Endothelial cell of umbilical vein (primary cell): Measurements from ENCODE around the gene IL31RA. TPM values are rescaled to one million over a fixed set of nuclear protein-coding genes. Genes with fewer than 3 reads are reported as not detected.
"Not testable (repeated sequence)": the region's sequence is repeated elsewhere in the genome, so short reads cannot be mapped to it uniquely, and the experiment has no call there.

ENCODE experiments used
- BruUV-seq: library from RNA; stranded (reverse); fragments of 400-500 nt; replicated peaks from 2 replicates; lab custom pipeline; 2021; lab: Mats Ljungman, UMichigan
- CTCF ChIA-PET: fragments of 300-600, 350-600 bp; sonication (Branson Sonifier 250); formaldehyde crosslinking; loops from one replicate; lab custom pipeline; 2021; ENCODE audit warnings: antibody characterized with exemption, inconsistent platforms; lab: Charles Lee
- POLR2A ChIA-PET: fragments of 300-600, 350-600 bp; sonication (Branson Sonifier 250); formaldehyde crosslinking; loops from one replicate; lab custom pipeline; 2021; ENCODE audit warnings: antibody characterized with exemption, inconsistent platforms; lab: Charles Lee
- DNase-seq: peaks from one replicate; pipeline ENCODE4 v3.0.0-alpha.2; 2011; ENCODE audit warnings: low read depth, low spot score
- FAIRE-seq: peaks from 2 replicates; lab custom pipeline; 2011; peaks lifted over from hg19 to GRCh38; lab: Jason Lieb, UNC
- H2AFZ ChIP-seq: 2 replicates; pipeline ENCODE4 v1.6.0; 2012; ENCODE audit warnings: low read depth, low read length, control low read depth, inconsistent platforms
- H3K27ac ChIP-seq: 2 replicates; pipeline ENCODE4 v1.5.1; 2011; ENCODE audit warnings: low read depth, mild to moderate bottlenecking, control low read depth, low read length, moderate library complexity; ENCODE audit not compliant: insufficient read depth
- H3K27me3 ChIP-seq, 2 experiments: 2 replicates each; pipeline versions ENCODE4 v1.6.0 to v1.6.1; 2011; ENCODE audit warnings: low read length in 2 of 2, mixed read lengths in 1 of 2; ENCODE audit not compliant: control insufficient read depth in 2 of 2, insufficient read depth in 2 of 2
- H3K36me3 ChIP-seq, 2 experiments: 2 replicates in 1 of 2; 3 replicates in 1 of 2; pipeline ENCODE4 v1.5.1; 2011; ENCODE audit warnings: low read length in 2 of 2, mild to moderate bottlenecking in 1 of 2, moderate library complexity in 1 of 2; ENCODE audit not compliant: control insufficient read depth in 2 of 2, insufficient read depth in 2 of 2; ENCODE audit errors: extremely low read depth in 1 of 2
- H3K4me1 ChIP-seq: 3 replicates; pipeline ENCODE4 v1.5.1; 2011; ENCODE audit warnings: mild to moderate bottlenecking, low read length; ENCODE audit not compliant: control insufficient read depth, insufficient read depth; ENCODE audit errors: extremely low read depth
- H3K4me2 ChIP-seq: 2 replicates; pipeline ENCODE4 v1.6.1; 2011; ENCODE audit warnings: low read length, control low read depth, mixed read lengths; ENCODE audit not compliant: insufficient read depth
- H3K4me3 ChIP-seq, 3 experiments: fragments of 200-600 bp in 1 of 3; sonication (generic), shearing (Covaris generic) in 1 of 3; replicated peaks in 1 of 3; 2 replicates each; pipeline ENCODE4 v1.5.1; 2011 to 2016; ENCODE audit warnings: control low read depth in 3 of 3, low read length in 3 of 3, mild to moderate bottlenecking in 2 of 3, inconsistent platforms in 1 of 3, low read depth in 1 of 3, moderate library complexity in 1 of 3; ENCODE audit not compliant: insufficient read depth in 1 of 3
- H3K79me2 ChIP-seq: 2 replicates; pipeline ENCODE4 v1.6.0; 2012; ENCODE audit warnings: low read length, inconsistent platforms; ENCODE audit not compliant: control insufficient read depth, insufficient read depth
- H3K9ac ChIP-seq: replicated peaks from 2 replicates; pipeline ENCODE3; 2011; ENCODE audit warnings: low read length, control low read depth; ENCODE audit not compliant: insufficient read depth; ENCODE audit errors: extremely low read depth
- H3K9me1 ChIP-seq: replicated peaks from 3 replicates; pipeline ENCODE4 v1.6.0; 2011; ENCODE audit warnings: mild to moderate bottlenecking, low read length; ENCODE audit not compliant: control insufficient read depth, insufficient read depth; ENCODE audit errors: extremely low read depth
- H3K9me3 ChIP-seq: replicated peaks from 2 replicates; pipeline ENCODE4 v1.5.1; 2012; ENCODE audit warnings: low read length, inconsistent platforms; ENCODE audit not compliant: control insufficient read depth, insufficient read depth
- H4K20me1 ChIP-seq: replicated peaks from 2 replicates; pipeline ENCODE3; 2011; ENCODE audit warnings: mild to moderate bottlenecking, low read length; ENCODE audit not compliant: control insufficient read depth, insufficient read depth; ENCODE audit errors: extremely low read depth
- CTCF ChIP-seq, 2 donors: IDR thresholded peaks; 1 replicate in 1 of 2; 2 replicates in 1 of 2; pipeline ENCODE4 v1.5.1; 2011; ENCODE audit warnings: low read length in 2 of 2, mild to moderate bottlenecking in 2 of 2, moderate library complexity in 2 of 2, control low read depth in 1 of 2, inconsistent platforms in 1 of 2, low read depth in 1 of 2; ENCODE audit not compliant: insufficient read depth in 1 of 2; ENCODE audit errors: extremely low read depth in 1 of 2
- EZH2 ChIP-seq: IDR thresholded peaks from 2 replicates; pipeline ENCODE4 v1.6.1; 2012; ENCODE audit warnings: borderline replicate concordance, low read depth, mild to moderate bottlenecking, moderate library complexity, low read length, inconsistent platforms; ENCODE audit not compliant: severe bottlenecking
- FOS ChIP-seq: IDR thresholded peaks from 2 replicates; pipeline ENCODE4 v1.6.1; 2011; ENCODE audit warnings: mild to moderate bottlenecking, low read length, moderate library complexity, borderline replicate concordance; ENCODE audit not compliant: insufficient read depth
- GATA2 ChIP-seq: IDR thresholded peaks from 2 replicates; pipeline ENCODE4 v1.7.0; 2011; ENCODE audit warnings: low read depth, mild to moderate bottlenecking, moderate library complexity, mixed read lengths, low read length; ENCODE audit not compliant: insufficient read length, insufficient read depth
- JUN ChIP-seq: IDR thresholded peaks from 2 replicates; pipeline ENCODE4 v1.6.1; 2011; ENCODE audit warnings: borderline replicate concordance, low read depth; ENCODE audit not compliant: insufficient read length, insufficient read depth
- MAX ChIP-seq: IDR thresholded peaks from 2 replicates; pipeline ENCODE4 v1.6.1; 2011; ENCODE audit not compliant: insufficient read depth, insufficient read length
- MYC ChIP-seq: IDR thresholded peaks from one replicate; pipeline ENCODE4 v1.6.1; 2011; ENCODE audit warnings: mild to moderate bottlenecking, low read depth, low read length
- POLR2A ChIP-seq: IDR thresholded peaks from 2 replicates; pipeline ENCODE4 v1.6.1; 2012; ENCODE audit warnings: low read depth, mild to moderate bottlenecking, control low read depth, low read length
- POLR2AphosphoS5 ChIP-seq: IDR thresholded peaks from 2 replicates; pipeline ENCODE4 v1.6.1; 2012; ENCODE audit warnings: low read depth, mild to moderate bottlenecking, control low read depth, low read length, moderate library complexity; ENCODE audit not compliant: insufficient read depth
- dilution Hi-C: fragments of 300-500 bp; cut with MboI; formaldehyde crosslinking; loops from one replicate; pipeline ENCODE4 v1.15.0; 2019; ENCODE audit warnings: low sequenced_read_pairs; ENCODE audit not compliant: extremely low pct_ligation_motif_present
- intact Hi-C: fragments of 100-400 bp; cut with micrococcal nuclease; formaldehyde crosslinking; loops from one replicate; pipeline ENCODE4 v1.10.0; 2022
- polyA plus RNA-seq, 4 experiments: library from polyadenylated mRNA; depleted of rRNA in 3 of 4; stranded (reverse) in 3 of 4; unstranded in 1 of 4; fragments of >200 nt; gene quantifications; 2 replicates each; pipeline versions ENCODE4 v1.2.1 to v1.2.3, GENCODE V29; 2011 to 2012; ENCODE audit warnings: missing spikeins in 1 of 4
- total RNA-seq: library from RNA; stranded (reverse); gene quantifications from 2 replicates; pipeline ENCODE4 v1.2.3, GENCODE V29; 2021

The IL31RA gene
- total and polyA plus RNA-seq, 2 donors (not counting 3 experiments of a cell fraction or from before 2014, with no cell fraction given), result 0.14 to 0.75 TPM

GRCh38 chr5:55936100-55936693 is 85.0 kb downstream of the IL31RA start:
- ChIA-PET POLR2A (interaction anchor here (0.6 to 0.8 kb wide), 3 partner anchors 10 to 223 kb away, joined by 3 to 9 read pairs (median 3); no protein-coding TSS in a partner anchor), CTCF (interaction anchor here (0.6 to 5.2 kb wide), 53 partner anchors 9 to 1288 kb away, joined by 3 to 115 read pairs (median 4); no protein-coding TSS in a partner anchor)
- intact Hi-C loops, result loop anchor here (1.0 to 10.0 kb wide), 3 partner anchors 265 to 899 kb away; no protein-coding TSS in a partner anchor
- no peaks in the 10 kb centered on the region for H3K4me1 ChIP-seq
- BruUV-seq, result no TSS peak
- no peak overlapping the region for H3K27ac ChIP-seq
- no peaks in the 10 kb centered on the region for H3K79me2 ChIP-seq
- TF ChIP-seq JUN, result no peak
- TF ChIP-seq FOS, result no peak
- TF ChIP-seq CTCF (IDR thresholded peaks at IDR 0.05; ENCODE audit: extremely low read depth in 1 of 2, insufficient read depth in 1 of 2, low read depth in 1 of 2, low read length in 2 of 2), result peak; percentile 82 to 94
- TF ChIP-seq MYC, result no peak
- TF ChIP-seq POLR2AphosphoS5, result no peak
- no peak for TF ChIP-seq EZH2
- TF ChIP-seq MAX, result no peak
- TF ChIP-seq POLR2A, result no peak
- TF ChIP-seq GATA2, result no peak
- no peak overlapping the region for H2AFZ ChIP-seq
- DNase-seq (peak; percentile 88), FAIRE-seq (peak; percentile 69)
- dilution Hi-C loops, result no loop called here
- no peaks in the 10 kb centered on the region for H3K9me3 ChIP-seq
- peaks cover 2 to 9% of the 10 kb centered on the region in 2 experiments for H3K36me3 ChIP-seq
- no peak overlapping the region for H3K4me2 ChIP-seq
- H3K9me1 ChIP-seq, result no peaks in the 10 kb centered on the region
- no peaks in the 10 kb centered on the region for H3K27me3 ChIP-seq
- H3K4me3 ChIP-seq, result no peak overlapping the region
- no peak overlapping the region for H3K9ac ChIP-seq
- H4K20me1 ChIP-seq, result no peaks in the 10 kb centered on the region

- CTCF ChIA-PET, result interaction anchor here (0.9 to 5.2 kb wide), 10 partner anchors 32 to 915 kb away, joined by 3 to 115 read pairs (median 8); no protein-coding TSS in a partner anchor
- dilution Hi-C loops, H3K79me2 ChIP-seq, H3K9me1 ChIP-seq, H3K9ac ChIP-seq, H4K20me1 ChIP-seq, BruUV-seq, H3K9me3 ChIP-seq, H3K27me3 ChIP-seq, H2AFZ ChIP-seq, H3K27ac ChIP-seq, H3K4me2 ChIP-seq, POLR2A ChIA-PET, H3K4me3 ChIP-seq, DNase-seq, H3K4me1 ChIP-seq, FAIRE-seq: not testable (repeated sequence)
- intact Hi-C loops, result loop anchor here (10.0 kb wide), 1 partner anchor 897 kb away; no protein-coding TSS in a partner anchor
- peaks cover 5 to 19% of the 10 kb centered on the region in 2 experiments for H3K36me3 ChIP-seq
These were observed 86.4 kb downstream of the IL31RA start for GRCh38 chr5:55937598-55937997.
